Measurements from ENCODE around the gene BTD.

The BTD gene

DNA sequence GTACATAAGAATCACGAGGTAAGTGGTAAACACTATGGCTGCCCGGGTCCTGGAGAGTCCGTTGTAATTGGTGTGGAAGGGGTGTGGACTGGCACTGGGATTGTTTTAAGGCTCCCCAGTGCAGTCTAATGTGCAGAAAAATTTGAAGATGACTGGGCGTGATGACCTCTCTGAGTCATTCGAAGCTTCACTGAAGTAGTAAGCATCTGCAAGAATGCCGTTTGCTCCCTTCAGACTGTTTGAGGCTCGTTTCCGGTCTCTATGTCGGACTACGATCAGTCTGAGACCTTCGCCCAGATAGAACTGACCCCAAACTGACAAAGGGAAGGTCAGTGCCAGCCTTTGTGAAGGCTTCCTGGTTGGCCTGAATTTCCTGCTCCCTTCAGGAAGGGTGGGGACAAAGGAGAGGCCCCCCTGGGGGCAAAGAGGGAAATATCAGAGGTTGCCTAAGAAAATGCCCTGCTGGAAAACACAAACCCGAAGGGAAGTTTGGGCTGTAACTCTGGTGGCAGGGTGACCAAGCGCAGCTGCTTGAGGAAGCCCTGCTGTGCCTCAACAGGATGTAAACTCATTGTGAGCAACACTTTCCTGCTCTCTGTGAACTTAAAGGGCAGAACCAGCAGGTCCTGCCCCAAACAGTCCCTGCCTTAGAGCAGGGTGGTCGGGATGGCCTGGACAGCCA is 34.6 kb downstream of the BTD start:
- no peak for DNase-seq (ENCODE audit: low read depth)

DNA sequence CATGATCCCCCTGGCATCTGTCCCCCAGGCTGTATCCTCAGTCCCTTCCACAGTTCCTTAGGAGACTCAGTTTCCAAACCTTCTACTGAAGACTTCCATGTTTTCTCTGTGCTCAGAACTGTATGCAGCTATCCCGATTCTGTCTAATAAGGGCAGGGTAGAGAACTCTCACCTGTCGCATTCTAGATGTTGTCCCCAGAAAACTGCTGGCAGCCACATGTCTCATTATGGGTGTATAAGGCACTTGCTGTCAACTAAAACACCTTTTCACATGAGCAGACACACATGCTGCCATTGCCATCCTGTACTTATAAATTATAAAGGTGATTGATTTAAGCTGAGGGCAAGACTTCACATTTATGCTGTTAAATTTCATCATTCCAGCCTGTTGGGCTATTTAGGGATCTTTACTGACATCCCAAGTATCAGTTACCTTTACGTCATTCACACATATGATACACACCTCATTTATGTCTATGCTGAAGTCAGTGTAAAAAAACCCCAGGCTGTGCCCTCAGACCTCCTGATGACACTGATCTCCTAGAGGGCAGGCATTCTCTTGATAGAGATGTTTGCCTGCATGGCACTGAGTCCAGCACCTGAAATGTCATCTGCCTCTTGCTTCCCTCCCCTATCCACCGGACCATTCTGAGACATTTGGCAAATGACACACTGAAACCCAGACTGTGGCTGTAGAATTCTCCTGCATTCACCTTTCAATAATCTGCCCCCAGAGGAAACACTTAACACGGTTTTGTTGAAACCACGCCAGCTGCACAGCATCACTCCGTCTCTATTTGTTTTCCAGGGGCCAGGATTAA is 35.8 kb downstream of the BTD start:
- no peak for DNase-seq (ENCODE audit: low read depth)

DNA sequence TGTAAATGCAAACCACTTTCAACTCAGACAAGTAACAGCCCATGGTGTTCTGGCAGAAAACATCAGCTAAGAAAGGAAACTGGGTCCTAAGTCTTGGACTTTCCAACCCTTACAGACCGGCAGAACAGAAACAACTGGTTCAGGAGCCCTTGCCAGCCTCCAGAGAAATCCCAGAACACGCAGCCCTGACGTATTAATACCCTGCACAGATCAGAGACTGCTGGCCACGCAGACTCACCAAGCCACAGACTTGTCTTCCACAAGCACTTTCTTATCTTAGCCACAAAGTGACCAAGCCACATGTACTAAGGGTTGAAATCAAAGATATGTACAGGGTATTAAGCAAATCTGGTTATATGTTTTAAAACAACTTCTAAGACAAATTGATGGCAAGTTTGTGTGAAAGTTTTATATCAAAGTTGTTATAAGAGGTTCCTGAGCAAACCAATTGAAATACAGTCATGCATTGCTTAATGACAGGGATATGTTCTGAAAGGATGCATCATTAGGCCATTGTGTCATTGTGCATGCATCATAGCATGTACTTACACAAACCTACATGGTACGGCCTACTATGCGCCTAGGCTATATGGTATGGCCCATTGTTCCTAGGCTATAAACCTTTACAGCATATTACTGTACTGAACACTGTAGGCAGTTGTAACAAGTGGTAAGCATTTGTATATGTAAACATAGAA is 36.8 kb downstream of the BTD start:
- no peak for DNase-seq (ENCODE audit: low read depth)

DNA sequence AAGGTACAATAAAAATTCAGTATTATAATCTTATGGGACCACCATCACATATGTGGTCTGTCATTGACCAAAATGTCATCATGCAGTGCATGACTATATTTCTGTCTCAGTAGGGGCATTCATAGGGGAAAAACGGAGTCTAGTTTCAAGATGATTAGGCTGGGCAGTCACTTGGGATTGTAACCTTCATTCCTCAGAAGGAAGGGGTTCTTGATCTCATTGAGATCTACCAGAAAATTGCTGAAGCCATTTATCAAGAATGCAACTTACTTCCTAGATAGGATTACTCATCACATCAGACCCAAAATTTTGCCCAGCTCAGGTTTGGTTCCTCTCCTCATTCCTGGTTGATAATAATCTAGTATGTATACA is 37.3 kb downstream of the BTD start:
- DNase-seq (ENCODE audit: low read depth) = no peak

DNA sequence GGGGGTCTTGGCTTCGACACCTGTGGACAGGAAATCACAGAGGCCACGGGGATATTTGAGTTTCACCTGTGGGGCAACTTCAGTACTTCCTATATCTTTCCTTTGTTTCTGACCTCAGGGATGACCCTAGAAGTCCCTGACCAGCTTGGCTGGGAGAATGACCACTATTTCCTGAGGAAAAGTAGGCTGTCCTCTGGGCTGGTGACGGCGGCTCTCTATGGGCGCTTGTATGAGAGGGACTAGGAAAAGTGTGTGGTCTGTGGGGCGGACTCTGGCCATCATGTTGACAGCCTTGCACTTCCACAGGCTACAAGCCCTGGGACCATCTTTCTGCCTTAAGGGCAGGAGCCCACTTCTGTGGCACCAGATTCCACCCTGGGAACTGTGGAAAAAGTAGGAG is 43.7 kb downstream of the BTD start:
- DNase-seq (ENCODE audit: low read depth) = no peak

DNA sequence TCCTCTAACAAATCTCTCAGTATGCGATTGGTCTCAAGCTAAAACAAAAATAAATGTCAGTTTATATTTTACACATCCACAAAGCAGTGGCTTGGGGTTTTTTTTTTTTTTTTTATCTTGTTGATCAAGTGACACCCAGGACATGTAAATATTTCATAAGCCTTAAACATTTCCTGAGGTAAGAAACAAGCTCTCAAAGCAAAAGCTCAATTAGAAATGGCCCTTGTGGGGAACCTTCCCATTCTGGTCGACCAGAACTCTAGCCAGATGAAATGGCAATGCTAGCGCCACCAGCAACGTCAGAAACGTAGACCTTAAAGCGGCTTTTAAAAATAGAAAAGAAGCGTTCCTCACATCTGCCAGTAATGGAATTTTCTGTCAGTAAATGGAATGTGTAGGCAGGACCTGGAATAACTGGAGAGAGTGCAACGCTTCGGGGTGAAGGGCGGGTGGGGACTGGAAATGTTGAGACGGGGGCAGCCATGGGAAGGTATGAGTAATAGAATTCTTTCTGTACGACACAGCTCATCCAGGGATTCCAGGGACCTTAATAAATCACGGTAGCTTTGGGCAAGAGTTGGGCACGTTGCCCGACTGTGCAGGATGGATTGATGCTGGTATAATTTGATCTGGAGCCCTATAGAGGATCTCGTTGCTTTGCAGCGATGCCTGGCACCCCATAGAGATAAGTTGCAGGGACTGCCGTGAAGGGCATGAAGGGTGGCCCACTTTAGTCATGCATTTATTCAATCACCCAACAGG is 44.4 kb downstream of the BTD start:
- no peak for DNase-seq (ENCODE audit: low read depth)

DNA sequence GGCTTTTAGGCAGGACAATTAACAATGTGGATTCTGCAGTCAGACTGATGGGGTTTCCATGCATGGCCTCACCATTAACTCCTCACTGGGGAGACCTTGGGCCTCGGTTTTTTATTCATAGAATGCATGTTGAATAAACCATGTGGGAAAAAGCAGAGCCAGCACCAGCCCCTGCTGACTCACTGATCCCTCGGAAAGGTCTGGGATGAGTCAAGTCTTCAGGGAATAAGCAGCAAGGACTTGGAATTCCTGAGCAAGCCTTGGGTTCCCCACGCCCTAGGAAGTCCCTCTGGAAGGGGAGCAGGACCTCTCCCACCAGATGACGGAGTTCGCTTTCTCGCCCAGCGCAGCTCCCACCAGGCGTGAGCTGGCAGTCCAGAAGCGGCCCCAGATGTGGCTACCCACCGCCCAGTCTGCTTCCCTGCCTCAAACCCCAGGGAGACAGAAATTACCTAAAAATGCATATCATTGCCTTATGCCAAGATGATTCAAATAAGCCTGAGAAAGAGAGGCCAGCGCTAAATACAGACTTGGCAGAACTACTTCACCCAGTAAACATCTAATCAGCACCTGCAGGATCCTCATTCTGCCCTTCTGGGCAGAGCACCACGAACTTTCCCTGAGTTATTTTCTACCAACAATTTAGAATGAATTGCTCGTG is 45.4 kb downstream of the BTD start:
- no peak for DNase-seq (ENCODE audit: low read depth)

DNA sequence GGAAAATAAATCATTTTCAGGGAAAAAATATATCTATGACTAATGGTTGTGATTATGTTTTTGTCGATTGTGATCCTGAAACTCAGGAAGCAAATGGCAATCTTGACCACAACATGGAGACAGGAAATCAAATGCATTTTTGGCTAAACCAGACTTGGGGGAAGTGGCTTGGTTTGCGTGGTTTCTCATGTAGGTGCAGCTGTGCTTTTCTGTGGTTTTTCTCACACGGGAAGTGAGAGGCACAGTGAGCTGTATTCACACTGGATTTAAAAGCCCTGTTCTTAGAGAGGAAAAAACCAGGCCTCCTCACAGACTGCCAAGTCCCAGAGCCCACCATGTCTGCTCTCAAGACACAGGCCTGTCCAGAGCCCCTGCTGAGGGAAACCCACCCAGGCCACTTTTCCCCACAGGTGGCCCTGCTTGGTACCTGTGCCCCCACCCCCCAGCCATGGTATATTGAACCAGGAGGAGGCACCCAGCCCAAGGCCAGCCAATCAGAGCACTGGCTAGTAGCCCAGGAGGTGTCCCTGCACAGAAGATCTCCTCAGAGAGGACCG is 46.1 kb downstream of the BTD start:
- DNase-seq (ENCODE audit: low read depth) = peak; percentile 9

DNA sequence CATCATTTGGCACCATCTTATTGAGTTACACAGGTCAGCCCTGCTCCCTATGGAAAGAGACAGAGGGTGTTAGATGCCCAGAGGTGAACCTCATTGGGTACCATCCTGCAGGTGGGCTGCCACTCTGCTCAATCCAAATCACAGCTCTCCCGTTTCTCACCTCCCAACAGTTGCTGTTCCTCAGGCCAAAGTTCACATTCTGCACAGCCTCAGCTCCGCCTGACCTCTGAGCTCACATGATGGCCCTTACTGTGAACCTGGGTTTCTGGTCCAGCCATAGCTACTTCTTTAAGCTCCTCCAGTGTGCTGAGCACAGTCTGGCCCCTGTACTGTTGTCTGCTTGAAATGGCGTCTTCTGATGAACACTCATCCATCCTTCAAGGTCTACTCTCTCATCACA is 47.8 kb downstream of the BTD start:
- no peak for DNase-seq (ENCODE audit: low read depth)

DNA sequence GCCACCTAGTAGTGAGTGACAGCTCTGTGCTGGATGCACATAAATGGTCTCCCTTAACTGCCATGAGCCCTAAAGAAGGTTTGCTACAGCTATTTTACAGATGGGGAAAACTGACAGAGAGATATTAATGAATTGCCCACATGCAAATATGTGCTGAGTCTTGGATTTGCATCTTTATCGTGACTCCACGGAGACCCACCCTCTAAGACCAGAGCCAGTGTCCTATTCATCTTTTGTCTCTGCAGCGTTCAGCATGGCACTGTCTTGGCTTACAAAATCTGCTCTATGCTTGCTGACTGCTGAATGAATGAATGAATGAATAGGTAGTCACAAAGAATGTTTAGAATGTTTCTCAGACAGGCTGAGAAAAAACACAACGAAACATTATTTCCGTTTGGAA is 48.3 kb downstream of the BTD start:
- no peak for DNase-seq (ENCODE audit: low read depth)

DNA sequence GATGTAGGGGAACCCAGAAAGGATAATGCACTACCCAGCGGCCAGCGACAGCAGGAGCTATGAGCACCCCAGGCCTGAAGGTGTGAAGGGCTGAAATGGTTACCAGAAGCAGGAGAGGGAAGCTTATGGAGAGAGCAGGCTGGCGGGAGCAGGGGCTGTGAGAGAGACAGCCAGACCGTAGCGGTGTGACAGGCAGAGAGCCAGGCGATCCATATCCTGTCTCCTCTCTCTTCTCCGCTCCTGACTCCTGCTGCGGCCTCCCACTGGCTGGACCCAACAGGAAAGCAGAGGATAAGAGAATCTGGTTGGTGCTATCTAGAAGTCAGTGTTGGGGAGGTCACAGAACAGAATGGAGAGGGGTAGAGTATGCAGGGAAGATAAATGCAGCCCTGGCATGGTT is 49.9 kb downstream of the BTD start:
- no peak for DNase-seq (ENCODE audit: low read depth)

DNA sequence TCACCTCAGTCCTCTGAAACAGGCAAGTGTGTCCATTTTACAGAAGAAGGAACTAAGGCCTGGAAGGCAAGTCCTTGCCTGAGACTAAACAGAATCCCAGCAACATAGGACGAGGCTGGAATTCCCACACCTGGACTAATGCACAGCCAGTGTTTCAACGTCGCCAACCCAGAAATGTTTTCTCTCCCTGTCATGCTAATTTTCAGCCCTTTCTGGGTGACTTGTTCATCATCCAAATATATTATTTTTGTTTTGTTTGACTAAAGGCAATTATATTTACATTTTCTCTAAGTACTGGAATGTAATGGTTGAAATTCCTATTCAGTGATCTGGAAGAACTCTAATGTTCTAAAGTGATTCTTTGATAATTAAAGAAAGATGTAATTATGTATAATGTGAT is 51.8 kb downstream of the BTD start:
- DNase-seq (ENCODE audit: low read depth) = no peak

DNA sequence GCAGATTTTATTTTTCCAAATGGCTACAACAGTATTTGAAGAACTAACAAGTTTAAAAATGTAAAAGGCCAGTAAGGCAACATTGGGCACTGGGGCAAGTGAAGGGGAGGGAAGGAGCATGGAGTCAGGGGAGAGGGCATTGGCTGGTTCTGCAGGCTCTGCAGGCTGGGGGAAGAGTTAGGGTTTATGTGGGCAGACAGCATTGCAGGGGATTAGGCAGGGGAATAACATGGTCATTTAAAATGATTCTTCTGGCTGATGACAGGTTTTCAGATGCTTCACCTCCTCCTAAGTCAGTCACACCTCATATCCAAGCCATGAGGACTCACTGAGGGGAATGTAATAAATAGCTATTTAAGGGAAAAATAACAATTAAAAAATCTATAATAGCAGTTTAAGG is 52.6 kb downstream of the BTD start:
- DNase-seq (ENCODE audit: low read depth) = no peak

DNA sequence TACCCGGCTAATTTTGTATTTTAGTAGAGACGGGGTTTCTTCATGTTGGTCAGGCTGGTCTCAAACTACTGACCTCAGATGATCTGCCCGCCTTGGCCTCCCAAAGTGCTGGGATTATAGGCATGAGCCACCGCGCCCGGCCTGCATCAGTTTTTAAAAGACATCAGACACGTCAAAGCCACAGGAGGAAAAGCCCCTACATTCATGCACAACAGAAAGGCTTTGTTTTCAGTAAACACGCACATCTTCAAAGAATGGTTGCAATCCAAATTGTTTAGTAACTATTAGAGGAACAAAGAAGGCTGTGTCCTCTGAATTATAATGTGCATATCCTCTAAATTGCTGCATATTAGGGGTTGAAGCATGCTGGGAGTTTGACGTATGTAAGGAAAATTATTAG is 53.3 kb downstream of the BTD start:
- no peak for DNase-seq (ENCODE audit: low read depth)

DNA sequence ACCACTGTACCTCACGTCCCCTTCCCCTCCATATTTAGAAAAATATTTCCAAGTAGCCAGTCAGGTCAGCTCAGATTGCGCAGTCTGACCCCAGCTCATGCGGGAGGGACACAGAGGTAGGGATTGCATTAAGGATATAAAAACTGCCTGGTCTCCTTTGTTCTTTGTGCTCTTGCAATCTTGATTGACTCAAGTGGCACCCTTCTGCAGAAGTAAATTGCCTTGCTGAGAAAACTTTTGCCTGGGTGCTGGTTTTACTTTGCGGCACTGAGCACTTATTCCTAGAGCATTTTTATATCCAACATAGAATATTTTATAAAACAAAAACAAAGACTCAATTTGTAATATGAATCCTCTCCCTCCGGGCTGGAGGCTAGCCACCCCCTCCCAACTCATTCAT is 54.8 kb downstream of the BTD start:
- no peak for DNase-seq (ENCODE audit: low read depth)

DNA sequence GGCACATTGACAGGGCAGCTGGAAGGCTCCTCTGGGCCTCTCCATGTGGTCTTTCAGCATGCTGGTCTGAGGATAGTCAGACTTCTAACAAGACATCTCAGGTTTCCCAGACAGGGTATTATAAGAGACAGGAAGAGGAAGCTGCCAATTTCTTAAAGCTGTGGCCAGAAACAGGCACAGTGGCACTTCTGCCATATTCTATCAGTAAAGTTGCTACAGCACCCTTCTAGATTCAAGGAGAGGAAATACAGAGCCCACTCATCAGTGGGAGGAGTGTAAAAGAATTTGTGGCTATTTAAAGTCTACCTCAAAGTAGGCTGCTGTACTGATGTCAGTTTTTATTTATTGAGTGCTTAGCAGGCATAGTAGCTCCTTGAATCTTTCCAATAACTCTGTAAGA is 55.5 kb downstream of the BTD start:
- DNase-seq (ENCODE audit: low read depth) = no peak

DNA sequence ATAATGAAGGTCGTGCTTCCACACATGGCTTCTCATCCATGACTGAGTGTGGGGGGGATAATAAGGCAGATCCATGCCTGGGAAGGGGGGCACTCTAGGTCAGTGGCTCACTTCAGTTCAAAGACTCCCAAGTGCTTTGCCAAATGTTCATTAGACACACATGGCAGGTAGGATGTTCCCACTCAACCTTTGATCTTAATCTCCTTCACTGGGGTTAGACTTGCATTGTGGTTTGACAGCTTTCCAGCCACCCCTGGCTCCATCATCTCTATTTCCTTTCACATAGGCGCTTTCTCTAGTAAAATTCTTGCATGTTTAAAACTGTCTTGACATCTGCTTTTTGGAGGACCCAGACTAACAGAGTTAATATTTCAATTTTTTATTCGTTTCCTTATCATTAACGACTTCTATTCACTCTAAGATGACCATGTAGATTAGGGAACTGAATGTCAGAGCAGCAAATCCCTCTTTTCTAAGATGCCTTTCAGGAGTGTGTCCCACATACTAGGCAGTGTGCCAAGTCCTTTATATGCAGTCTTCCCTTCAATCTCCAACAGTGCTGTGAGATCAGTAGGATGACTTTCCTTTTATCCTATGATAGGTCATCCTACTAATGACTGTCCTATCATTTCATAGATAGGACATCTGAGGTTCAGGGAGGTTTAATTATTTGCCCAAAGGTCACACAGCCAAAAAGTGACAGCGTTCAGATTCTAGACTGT is 57.9 kb downstream of the BTD start:
- DNase-seq (ENCODE audit: low read depth) = no peak

DNA sequence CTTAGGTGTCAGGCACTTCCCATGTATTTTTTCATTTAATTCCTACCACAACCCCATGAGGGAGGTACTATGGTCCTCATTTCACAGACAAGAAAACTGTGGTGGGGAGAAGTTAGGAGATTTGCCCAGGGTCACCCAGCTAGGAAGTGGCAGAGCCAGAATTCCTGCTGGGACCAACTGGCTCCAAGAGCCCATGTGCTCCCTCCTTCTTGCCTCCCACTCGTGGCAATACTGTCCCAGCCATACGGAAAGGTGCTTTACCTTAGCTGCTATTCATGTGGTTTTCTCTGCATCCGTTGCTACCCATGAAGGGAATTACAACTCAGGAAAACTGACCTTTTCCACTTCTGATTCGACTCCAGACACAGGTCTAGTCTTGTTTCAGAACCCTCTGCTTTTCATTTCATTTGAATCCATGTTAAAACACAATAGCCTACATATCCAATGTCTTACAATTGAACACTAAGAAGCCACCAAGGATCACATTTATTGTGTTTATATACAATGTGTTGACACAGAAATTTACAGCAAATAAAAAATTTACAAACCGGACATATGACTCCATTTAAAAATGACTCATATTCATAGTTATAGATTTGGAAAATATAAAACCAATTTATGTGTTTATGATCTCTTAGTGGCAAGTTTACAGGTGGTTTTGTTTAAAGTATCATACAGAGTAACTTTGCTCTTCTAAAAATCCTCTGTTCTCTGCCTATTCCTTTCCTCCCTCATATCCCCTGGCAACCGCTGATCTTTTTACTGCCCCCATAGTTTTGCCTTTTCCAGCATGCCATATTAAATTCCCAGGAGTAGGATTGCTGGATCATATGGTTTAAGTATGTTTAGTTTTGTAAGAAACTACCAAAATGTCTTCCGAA is 58.8 kb downstream of the BTD start:
- no peak for DNase-seq (ENCODE audit: low read depth)

DNA sequence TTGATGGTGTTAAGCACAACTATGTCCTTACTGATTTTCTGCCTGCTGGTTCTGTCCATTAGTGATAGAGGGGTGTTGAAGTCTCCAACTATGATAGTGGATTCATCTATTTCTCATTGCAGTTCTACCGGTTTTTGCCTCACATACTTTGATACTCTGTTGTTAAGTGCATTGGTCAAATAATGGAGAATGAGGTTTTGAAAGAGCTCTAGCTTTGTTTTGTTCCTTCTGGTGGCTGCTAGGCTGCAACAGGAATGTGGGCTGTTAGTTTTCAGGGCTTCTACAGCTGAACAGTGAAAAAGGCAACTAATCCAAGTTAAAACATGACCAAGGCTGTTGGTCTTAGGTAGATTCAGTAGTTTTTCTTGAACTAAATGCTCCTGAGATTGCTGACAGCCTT is 62.6 kb downstream of the BTD start:
- no peak for DNase-seq (ENCODE audit: low read depth)
